ENCODE data around the gene BYSL. TPM values are rescaled to one million over a fixed set of nuclear protein-coding genes. Genes with fewer than 3 reads are reported as not detected.

The BYSL gene
- total and polyA plus RNA-seq, 9 of the 15 experiments (the other 6 are each of a cell fraction or from before 2014, with no cell fraction given): 22.2 to 92.3 (median 53.4) TPM

DNA sequence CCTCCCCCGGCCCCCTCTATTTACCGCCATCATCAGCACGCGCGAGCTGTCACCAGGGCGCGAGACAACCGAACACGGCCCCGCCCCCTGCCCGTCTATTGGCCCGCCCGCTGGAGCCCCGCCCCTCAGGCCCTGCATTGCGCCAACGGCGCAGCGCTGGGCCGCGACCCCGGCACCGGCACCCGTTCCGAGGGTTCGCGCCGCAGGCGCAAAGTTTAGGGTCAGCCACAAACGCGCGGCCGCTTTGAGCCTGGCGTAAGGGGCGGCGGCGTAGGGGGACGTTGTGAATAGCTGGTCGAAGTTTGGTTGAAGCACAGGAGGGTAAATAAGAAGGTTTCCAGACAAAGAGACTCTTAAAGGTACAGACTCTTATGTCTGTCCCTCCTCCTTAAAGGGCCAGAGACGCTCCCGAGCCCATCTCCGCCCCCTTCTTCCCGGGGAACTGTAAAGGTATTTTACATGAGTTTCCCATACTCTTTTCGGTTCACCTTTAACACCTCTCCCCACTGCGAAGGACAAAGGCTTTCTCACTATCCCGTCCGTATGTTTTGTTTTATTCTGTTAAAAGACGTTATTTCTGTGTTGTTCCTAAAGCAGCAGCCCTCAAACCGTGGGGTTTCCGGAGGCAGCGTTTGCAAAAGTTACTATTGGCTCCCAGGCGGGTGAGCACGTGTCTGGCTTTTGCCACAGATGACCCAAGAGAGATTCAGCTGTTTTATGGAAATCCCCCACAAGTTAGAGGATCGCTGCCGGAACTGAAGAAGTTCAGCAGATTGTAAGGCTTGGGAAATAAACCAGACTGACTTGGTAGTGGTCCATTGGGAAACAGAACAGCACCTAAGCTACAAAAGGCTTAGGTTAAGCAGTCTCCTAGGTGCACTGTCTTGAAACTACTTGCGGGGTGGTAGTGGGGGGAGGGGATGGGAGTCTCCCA is 25.7 kb upstream of the BYSL start, which contains the start of gene USP49 (continued):
- TF ChIP-seq, protein P1, sequence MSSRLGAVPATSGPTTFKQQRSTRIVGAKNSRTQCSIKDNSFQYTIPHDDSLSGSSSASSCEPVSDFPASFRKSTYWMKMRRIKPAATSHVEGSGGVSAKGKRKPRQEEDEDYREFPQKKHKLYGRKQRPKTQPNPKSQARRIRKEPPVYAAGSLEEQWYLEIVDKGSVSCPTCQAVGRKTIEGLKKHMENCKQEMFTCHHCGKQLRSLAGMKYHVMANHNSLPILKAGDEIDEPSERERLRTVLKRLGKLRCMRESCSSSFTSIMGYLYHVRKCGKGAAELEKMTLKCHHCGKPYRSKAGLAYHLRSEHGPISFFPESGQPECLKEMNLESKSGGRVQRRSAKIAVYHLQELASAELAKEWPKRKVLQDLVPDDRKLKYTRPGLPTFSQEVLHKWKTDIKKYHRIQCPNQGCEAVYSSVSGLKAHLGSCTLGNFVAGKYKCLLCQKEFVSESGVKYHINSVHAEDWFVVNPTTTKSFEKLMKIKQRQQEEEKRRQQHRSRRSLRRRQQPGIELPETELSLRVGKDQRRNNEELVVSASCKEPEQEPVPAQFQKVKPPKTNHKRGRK (tag; IDR thresholded peaks at IDR 0.05): no peak
- TF ChIP-seq SMAD2 (IDR thresholded peaks at IDR 0.05; ENCODE audit: low read depth, low read length) (no peak), ZNF507 (tag; conservative IDR thresholded peaks at IDR 0.05) (no peak), TAF15 (IDR thresholded peaks at IDR 0.05; ENCODE audit: low read depth, low read length) (peak; percentile 94; the same call in 1 of the 2 replicates), HMG20B (CRISPR knock-in tag; IDR thresholded peaks at IDR 0.05) (no peak), HNRNPK (IDR thresholded peaks at IDR 0.05; ENCODE audit: low read depth, low read length, poor library complexity, severe bottlenecking) (peak; percentile 93), ZNF395 (CRISPR knock-in tag; IDR thresholded peaks at IDR 0.05) (peak; percentile 75; the same call in 1 of the 2 replicates), CXXC5 (CRISPR knock-in tag; IDR thresholded peaks at IDR 0.05) (peak; percentile 84), EHMT2 (IDR thresholded peaks at IDR 0.05) (no peak), SRSF1 (IDR thresholded peaks at IDR 0.05; ENCODE audit: low read depth, low read length) (peak; percentile 92; the same call in 1 of the 2 replicates), RBM39 (optimal IDR thresholded peaks at IDR 0.05; ENCODE audit: low read depth, low read length) (no peak), GATAD2A (IDR thresholded peaks at IDR 0.05) (no peak), EP400 (IDR thresholded peaks at IDR 0.05) (peak; percentile 86), ASH1L (IDR thresholded peaks at IDR 0.05; ENCODE audit: borderline replicate concordance, low read depth, partially characterized antibody) (no peak), SOX6 (IDR thresholded peaks at IDR 0.05) (no peak; the same call in 1 of the 2 replicates), ZZZ3 (IDR thresholded peaks at IDR 0.05) (no peak), KAT8 (IDR thresholded peaks at IDR 0.05; ENCODE audit: low read depth) (no peak), ZNF133 (CRISPR knock-in tag; IDR thresholded peaks at IDR 0.05) (no peak), ZNF830 (CRISPR knock-in tag; IDR thresholded peaks at IDR 0.05) (no peak), ZBTB43 (CRISPR knock-in tag; IDR thresholded peaks at IDR 0.05) (no peak), ZC3H4 (CRISPR knock-in tag; IDR thresholded peaks at IDR 0.05; ENCODE audit: borderline replicate concordance) (no peak), HDAC3 (IDR thresholded peaks at IDR 0.05; ENCODE audit: borderline replicate concordance, partially characterized antibody) (peak; percentile 100), OTX1 (CRISPR knock-in tag; IDR thresholded peaks at IDR 0.05) (no peak)
- TF ChIP-seq, protein P2, sequence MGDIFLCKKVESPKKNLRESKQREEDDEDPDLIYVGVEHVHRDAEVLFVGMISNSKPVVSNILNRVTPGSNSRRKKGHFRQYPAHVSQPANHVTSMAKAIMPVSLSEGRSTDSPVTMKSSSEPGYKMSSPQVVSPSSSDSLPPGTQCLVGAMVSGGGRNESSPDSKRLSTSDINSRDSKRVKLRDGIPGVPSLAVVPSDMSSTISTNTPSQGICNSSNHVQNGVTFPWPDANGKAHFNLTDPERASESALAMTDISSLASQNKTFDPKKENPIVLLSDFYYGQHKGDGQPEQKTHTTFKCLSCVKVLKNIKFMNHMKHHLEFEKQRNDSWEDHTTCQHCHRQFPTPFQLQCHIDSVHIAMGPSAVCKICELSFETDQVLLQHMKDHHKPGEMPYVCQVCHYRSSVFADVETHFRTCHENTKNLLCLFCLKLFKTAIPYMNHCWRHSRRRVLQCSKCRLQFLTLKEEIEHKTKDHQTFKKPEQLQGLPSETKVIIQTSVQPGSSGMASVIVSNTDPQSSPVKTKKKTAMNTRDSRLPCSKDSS (IDR thresholded peaks at IDR 0.05; ENCODE audit: low read depth, partially characterized antibody): no peak
